ENCODE measurements around the gene BTBD2.

Gene BTBD2

GRCh38 chr19:1956868-1957492 is 58.5 kb downstream of the BTBD2 start:
- DNase-seq = no peak

GRCh38 chr19:1956122-1956494 is 59.4 kb downstream of the BTBD2 start:
- no peak for DNase-seq

- no peak for DNase-seq
Measured at GRCh38 chr19:1955171-1956121, 60.1 kb downstream of the BTBD2 start.

GRCh38 chr19:1954532-1954933 is 61.0 kb downstream of the BTBD2 start:
- no peak for DNase-seq

- no peak for DNase-seq
Measured at GRCh38 chr19:1953441-1954094, 61.9 kb downstream of the BTBD2 start.

- DNase-seq = no peak
Measured at GRCh38 chr19:1953037-1953436, 62.5 kb downstream of the BTBD2 start.

- no peak for DNase-seq
Measured at GRCh38 chr19:1952635-1953034, 62.9 kb downstream of the BTBD2 start.

- no peak for DNase-seq
Measured at GRCh38 chr19:1950640-1951039, 64.9 kb downstream of the BTBD2 start.

GRCh38 chr19:1949304-1950101 is 66.0 kb downstream of the BTBD2 start:
- DNase-seq = no peak

GRCh38 chr19:1947651-1948209 is 67.8 kb downstream of the BTBD2 start:
- peak; percentile 31 for DNase-seq

- no peak for DNase-seq
Measured at GRCh38 chr19:1945899-1946298, 69.6 kb downstream of the BTBD2 start.

- DNase-seq = no peak
Measured at GRCh38 chr19:1944916-1945561, 70.5 kb downstream of the BTBD2 start.

- DNase-seq = no peak
Measured at GRCh38 chr19:1944088-1944915, 71.2 kb downstream of the BTBD2 start.

- no peak for DNase-seq
Measured at GRCh38 chr19:1943661-1944087, 71.8 kb downstream of the BTBD2 start.

GRCh38 chr19:1942934-1943555 is 72.5 kb downstream of the BTBD2 start:
- no peak for DNase-seq

- DNase-seq = no peak
Measured at GRCh38 chr19:1942078-1942933, 73.2 kb downstream of the BTBD2 start.

- no peak for DNase-seq
Measured at GRCh38 chr19:1941146-1942077, 74.1 kb downstream of the BTBD2 start, which contains the start of gene CSNK1G2. TSS of gene CSNK1G2 (plus strand) at chr19:1941172. CDS start at chr19:1969773, 28,601 bp downstream.

- no peak for DNase-seq
Measured at GRCh38 chr19:1938071-1938470, 77.4 kb downstream of the BTBD2 start.
